GM10266 (cell line): ENCODE measurements around the gene FAM193B.

ENCODE experiments used
- DNase-seq: peaks from one replicate; pipeline ENCODE4 v3.0.0; 2012; ENCODE audit errors: extremely low spot score
- TF ChIP-seq, protein P1 (sequence below): IDR thresholded peaks from 2 replicates; pipeline ENCODE4 v1.5.1; 2012; ENCODE audit warnings: mild to moderate bottlenecking, low read depth; ENCODE audit not compliant: control insufficient read depth, insufficient read depth; ENCODE audit errors: missing control alignments

FAM193B gene

DNA sequence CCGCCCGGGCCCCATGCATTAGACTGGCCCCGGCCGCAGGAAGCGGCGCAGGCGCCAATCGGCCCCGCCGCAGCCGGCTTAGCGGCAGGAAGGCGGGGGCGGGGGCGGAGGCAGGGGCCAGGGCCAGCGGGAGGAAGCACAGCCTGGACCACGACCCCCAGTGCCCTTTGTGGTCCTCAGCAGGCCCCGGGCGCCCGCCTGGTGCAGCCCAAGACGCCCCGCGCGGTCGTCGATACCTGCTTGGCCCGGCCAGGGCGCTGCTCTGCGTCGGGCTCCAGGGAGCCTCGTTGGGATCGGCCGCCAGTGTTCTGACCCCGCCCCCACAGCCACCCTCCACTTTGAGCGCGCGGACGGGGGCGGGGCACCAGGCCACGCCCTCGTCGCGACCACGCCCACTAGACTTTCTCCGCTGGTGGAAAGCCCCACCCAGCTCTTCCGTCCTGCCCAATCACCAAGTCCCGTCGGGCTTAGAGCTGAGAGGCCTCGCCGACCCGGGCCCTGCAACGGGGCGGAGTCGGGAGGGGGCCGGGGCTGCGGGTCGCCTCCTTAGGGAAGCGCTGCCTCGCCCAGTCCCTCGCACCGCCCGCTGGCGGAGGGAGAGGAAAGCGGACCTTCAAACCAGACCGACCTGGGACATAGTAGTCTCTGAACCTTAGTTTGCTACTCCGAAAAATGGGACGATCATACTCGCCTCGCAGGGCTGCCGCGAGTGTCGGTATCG is 56.9 kb downstream of the FAM193B start, which contains the start of gene PDLIM7:
TSS of gene PDLIM7 (minus strand) at position 313 of the 721 bp plus-strand sequence. CDS start 1,092 bp downstream, outside the sequence.
- DNase-seq = peak; percentile 98
- TF ChIP-seq, protein P1, sequence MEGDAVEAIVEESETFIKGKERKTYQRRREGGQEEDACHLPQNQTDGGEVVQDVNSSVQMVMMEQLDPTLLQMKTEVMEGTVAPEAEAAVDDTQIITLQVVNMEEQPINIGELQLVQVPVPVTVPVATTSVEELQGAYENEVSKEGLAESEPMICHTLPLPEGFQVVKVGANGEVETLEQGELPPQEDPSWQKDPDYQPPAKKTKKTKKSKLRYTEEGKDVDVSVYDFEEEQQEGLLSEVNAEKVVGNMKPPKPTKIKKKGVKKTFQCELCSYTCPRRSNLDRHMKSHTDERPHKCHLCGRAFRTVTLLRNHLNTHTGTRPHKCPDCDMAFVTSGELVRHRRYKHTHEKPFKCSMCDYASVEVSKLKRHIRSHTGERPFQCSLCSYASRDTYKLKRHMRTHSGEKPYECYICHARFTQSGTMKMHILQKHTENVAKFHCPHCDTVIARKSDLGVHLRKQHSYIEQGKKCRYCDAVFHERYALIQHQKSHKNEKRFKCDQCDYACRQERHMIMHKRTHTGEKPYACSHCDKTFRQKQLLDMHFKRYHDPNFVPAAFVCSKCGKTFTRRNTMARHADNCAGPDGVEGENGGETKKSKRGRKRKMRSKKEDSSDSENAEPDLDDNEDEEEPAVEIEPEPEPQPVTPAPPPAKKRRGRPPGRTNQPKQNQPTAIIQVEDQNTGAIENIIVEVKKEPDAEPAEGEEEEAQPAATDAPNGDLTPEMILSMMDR = no peak

DNA sequence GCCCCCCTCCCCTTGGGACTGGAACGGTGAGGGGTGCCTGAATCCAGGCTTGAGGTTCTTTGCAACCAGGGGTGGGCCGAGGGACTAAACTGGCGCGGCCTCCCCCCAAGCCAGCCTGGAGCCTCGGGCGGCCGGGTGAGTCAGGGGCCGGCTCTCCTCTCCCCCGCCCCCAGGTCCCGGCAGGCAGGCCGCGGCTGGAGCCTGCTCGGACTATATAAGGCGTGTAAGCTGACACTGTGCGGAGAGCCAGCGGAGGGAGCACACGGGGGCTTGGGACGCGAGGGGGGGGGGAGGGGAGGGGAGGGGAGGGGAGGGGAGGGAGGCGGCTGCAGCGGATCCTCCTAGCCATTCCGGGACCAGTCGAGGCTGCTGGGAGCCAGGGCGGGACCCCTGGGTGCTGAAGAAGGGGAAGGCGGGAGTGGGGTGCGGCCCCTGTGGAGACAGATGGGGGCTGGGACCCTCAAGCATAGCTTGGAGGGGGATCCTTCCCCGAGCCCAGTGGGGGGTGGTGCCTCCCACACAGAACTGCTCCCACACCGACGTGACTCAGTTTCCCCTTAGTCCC is 57.6 kb downstream of the FAM193B start:
- TF ChIP-seq, protein P1 = no peak
- DNase-seq = peak; percentile 81

DNA sequence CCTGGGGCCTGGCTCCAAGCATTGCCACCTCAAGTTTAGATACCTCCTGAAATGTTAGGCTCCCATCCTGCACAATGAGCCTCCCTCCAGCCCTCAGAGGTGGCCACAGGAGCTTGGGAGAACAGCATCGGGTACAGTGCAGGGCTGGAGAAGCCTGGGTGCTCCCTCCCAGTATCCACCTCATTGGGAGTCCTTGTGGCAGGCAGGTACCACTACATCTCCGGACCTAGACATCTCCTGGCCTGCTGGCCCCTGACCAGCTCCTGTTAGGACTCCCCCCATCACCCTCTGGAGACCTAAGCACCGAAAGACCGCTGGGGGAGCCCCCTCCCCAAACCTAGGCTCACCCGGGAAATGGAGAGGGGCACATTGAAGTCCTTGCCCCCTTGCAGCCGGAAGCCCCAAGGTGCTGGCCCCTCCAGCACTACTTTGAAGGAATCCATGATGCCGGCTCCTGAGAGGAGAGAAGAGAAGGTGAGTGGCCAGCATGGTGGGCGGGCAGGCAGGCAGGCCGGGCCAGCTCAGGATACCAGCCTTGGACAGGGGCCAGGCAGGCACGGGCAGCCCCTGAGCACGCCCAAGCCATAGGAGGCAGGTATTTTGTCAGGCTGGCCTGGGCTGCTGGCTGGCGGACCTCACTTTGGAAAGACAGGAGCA is 58.2 kb downstream of the FAM193B start:
- DNase-seq = no peak
- TF ChIP-seq, protein P1 = no peak

DNA sequence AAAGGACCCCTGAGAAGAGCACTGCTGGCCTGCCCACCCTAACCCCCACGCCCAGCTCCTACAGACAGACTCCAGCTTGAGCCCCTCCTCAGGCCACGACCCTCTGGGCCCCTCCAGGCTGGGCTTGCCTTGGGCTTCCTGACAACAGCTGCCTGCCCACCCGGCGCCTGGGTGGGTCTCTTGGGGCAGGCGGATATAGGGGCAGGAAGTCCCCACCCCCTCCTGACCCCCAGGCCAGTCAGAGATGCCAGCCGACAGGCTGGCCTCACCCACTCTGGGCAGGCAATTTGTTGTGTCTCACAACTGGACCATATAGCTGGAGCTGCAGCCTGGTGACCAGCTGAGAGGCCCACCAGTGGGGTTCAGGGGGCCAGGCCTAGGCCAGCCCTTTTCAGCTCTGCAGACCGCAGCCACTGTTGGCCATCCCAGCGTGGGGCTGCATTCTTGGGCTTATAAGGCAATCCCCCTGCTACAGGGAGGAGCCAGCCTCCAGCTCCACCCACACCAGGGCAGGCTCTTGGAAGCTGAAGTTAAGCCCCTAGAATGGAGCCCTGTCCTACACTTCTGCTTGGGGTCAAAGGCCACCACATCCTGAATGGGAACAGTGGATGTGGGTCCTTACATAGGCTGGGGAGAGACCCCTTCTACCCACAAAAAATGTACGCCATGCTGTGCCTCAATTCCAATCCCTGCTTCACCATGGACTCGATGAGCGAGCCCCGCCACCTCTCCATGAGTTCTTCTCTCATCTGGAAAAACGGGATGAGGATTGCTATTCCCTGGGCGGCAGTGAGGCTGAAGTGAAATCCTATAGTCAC is 58.9 kb downstream of the FAM193B start:
- TF ChIP-seq, protein P1 = no peak
- DNase-seq = no peak

DNA sequence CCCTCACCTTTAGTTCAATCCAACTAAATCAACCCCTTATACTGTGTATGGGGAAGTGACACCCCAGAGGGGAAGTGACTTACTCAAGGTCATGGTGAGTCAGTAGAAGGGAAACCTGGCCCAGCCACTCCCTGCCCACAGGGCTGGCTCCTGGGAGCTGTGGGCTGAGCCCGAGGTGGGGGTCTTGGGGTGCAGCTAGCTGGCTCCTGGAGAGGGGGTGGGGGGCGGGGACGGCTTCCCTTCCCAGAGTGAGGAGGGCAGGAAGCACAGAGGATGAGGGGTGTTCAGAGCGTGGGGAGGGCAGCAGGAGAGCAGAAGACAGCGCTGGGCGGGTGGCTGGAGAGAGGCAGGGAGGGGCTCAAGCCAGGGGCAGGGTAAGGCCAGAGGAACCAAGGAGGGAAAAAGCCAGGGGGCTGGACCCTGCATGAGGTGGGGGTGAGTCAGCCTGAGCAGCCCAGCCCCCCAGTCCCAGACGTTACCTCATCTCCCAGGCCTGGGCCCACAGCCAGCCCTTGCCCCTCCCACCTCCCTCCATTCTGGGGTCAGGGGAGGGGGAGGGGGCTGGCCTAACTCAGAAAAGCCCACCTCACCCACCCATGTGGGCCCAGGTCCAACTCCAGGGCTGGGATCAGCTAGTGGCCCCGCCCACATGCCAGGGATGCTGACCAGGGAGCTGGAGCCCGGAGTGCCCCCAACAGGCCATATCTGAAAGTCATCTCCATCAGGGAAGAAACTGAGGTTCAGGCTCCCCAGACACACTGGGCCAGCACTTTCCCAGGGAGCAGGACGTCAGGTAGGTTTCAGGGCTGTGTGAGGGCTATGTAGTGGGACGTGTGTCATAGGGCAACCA is 59.8 kb downstream of the FAM193B start:
- DNase-seq = no peak
- TF ChIP-seq, protein P1 = peak; percentile 29

DNA sequence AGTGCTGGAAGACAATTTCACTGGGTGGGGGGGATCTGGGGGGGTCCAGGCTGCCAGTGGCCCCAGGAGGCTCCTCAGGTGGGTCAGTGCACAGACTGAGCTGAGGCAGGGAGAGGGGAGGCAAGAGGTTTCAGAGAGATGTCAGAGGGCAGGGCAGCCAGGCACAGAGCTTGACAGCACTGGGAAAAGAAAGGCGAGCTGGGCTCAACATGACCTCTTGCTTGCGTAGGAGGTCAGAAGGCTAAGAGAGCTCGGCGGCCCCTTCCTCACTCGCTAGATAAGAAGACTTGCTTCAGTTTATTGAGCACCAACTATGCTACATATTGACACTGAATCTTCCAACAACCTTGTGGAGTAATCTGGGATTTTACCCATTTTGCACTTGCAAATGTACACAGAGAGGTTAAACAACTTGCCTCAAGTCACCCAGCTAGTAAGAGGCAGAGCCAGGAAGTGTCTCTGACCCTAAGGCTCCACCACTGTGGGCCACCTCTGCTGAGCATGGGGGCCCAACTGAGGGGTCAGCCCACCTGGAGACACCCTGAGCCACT is 60.5 kb downstream of the FAM193B start:
- TF ChIP-seq, protein P1 = no peak
- DNase-seq = no peak
